NCI-H128 (cell line): ENCODE measurements around the gene SERP2.
A peak's percentile ranks its signal among the peaks of the same experiment; 100 is the strongest.

Experiments
- DNase-seq: peaks from one replicate; lab custom pipeline; 2025; ENCODE audit not compliant: unreplicated experiment; lab: John Stamatoyannopoulos, UW

The SERP2 gene

GRCh38 chr13:44386913-44387556 is 13.4 kb downstream of the SERP2 start:
- no peak for DNase-seq

- no peak for DNase-seq
These were observed 14.9 kb downstream of the SERP2 start for GRCh38 chr13:44388427-44389059.

GRCh38 chr13:44389060-44389666 is 15.5 kb downstream of the SERP2 start:
- no peak for DNase-seq

GRCh38 chr13:44389876-44390275 is 16.3 kb downstream of the SERP2 start:
- no peak for DNase-seq

- no peak for DNase-seq
These were observed 19.8 kb downstream of the SERP2 start for GRCh38 chr13:44393391-44393790.

- no peak for DNase-seq
These were observed 21.0 kb downstream of the SERP2 start for GRCh38 chr13:44394658-44395057.

GRCh38 chr13:44395976-44396694 is 22.5 kb downstream of the SERP2 start:
- DNase-seq = no peak

GRCh38 chr13:44396701-44397580 is 23.3 kb downstream of the SERP2 start:
- no peak for DNase-seq

- DNase-seq = no peak
These were observed 24.2 kb downstream of the SERP2 start for GRCh38 chr13:44397766-44398223.

- no peak for DNase-seq
These were observed 25.0 kb downstream of the SERP2 start for GRCh38 chr13:44398606-44399005.

GRCh38 chr13:44399074-44399473 is 25.4 kb downstream of the SERP2 start:
- DNase-seq = peak; percentile 10

- DNase-seq = no peak
These were observed 27.1 kb downstream of the SERP2 start for GRCh38 chr13:44400736-44401135.

GRCh38 chr13:44401577-44401976 is 28.0 kb downstream of the SERP2 start:
- DNase-seq = no peak

GRCh38 chr13:44402899-44403445 is 29.3 kb downstream of the SERP2 start:
- no peak for DNase-seq

GRCh38 chr13:44403461-44404056 is 29.9 kb downstream of the SERP2 start:
- DNase-seq = no peak

GRCh38 chr13:44404261-44405132 is 30.9 kb downstream of the SERP2 start:
- no peak for DNase-seq

- DNase-seq = no peak
These were observed 33.0 kb downstream of the SERP2 start for GRCh38 chr13:44406617-44407016.

GRCh38 chr13:44407379-44407778 is 33.8 kb downstream of the SERP2 start:
- no peak for DNase-seq

- no peak for DNase-seq
These were observed 34.3 kb downstream of the SERP2 start for GRCh38 chr13:44407891-44408290.
